HG03558 (cell line): Measurements from ENCODE around the gene LRRN2.
"Not testable (repeated sequence)": the region's sequence is repeated elsewhere in the genome, so short reads cannot be mapped to it uniquely, and the experiment has no call there.

Experiments
- ATAC-seq: cut with Tn5 transposase; IDR thresholded peaks from one replicate; pipeline ENCODE4 v1.9.1; 2021; ENCODE audit warnings: moderate number of reproducible peaks; ENCODE audit not compliant: unreplicated experiment; ENCODE audit errors: extremely low read depth

The LRRN2 gene

GRCh38 chr1:204685236-204686006, at the start of gene LRRN2:
Gene LRRN2, minus strand, starts transcription at chr1:204685738. Its CDS starts 65,746 bp downstream, at chr1:204619992.
- ATAC-seq: no peak

GRCh38 chr1:204735042-204735441, 49.5 kb upstream of the LRRN2 start:
- ATAC-seq: no peak

GRCh38 chr1:204733869-204734596, 48.5 kb upstream of the LRRN2 start:
- no peak for ATAC-seq

DNA sequence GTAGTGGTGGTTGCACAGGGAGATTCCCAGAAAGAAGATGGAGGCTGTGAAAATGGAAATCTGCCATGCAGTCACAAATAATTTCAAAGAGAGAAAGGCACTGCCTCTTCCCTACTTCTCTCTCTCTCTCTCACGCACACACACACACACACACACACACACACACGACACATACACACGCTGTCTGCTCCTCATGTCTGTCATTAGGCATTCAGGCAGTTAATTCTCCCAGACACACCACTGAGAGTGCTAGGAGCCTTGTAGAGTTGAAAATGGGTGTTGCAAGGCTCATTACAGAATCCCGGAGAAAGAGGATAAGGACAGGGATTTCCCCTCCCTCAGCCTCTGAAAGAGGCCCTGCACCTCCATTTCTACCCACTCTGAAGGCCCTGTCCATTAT, 47.8 kb upstream of the LRRN2 start:
- no peak for ATAC-seq

DNA sequence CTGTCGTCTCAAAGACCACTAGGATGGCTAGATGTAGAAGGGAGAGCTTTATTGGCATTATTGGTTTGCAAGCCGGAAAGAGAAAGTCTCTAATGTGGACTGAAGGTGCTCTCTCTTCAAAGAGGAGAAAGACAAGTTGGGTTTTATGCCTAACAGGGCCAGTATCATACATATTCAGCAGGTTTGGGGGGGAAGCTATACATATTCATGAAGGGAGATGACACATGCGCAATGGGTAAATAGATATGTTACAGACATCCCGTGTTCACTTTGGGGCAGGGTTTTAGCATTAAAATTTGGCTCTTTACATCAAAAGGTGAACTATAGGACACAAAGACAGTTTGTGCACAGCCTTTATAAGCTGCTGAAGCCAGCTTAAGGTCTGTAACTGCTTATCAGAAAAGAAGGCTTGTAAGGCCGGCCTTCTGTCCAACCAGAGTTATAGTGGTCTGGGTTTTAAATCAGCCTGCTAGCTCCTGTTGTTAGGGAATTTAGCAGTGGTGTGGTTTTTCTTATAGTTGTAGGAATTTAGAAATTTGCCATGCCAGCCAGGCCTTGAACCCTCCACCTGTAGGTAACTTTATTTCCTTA, 46.5 kb upstream of the LRRN2 start:
- ATAC-seq: no peak

- ATAC-seq: no peak
Observed at GRCh38 chr1:204731509-204731908, 46.0 kb upstream of the LRRN2 start.

- ATAC-seq: no peak
Observed at GRCh38 chr1:204730826-204731459, 45.4 kb upstream of the LRRN2 start.

DNA sequence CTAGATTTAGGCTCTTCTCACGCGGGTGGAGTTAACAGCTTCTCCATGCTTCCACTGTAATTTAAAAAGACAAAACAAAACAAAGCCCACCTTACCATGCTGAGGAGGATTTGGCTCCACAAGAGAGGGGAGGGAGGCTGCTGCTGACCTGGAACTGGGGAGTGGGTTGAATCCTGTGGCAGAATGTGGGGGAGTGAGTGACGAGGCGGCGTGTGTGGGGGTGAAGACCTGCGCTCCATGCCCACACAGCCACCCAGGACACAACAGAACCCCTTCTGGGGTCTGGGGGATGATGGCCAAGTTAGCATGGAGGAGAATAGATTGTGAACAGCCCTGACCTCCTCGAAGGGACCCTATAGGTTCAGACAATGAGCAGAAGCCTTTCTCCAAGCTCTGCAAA, 44.0 kb upstream of the LRRN2 start:
- no peak for ATAC-seq

- ATAC-seq: no peak
Observed at GRCh38 chr1:204728456-204728855, 42.9 kb upstream of the LRRN2 start.

DNA sequence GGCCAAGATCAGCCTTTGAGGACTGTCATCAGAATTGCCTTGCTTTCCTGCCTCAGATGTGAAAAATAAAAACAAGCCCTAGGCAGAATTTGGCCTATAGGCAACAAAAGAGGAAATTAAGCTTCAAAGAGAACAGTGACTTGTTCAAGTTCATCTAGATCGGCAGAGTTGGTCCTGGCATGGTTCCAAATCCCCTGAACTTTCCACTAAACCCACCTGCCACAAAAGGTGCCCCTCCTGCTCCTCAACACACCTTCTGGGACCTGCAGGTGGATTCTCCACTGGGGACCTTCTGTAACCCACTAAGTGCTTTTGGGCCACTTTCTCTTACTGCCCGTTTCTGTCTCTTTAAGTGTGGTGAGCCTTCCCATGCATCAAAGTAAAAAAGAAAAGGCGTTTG, 42.5 kb upstream of the LRRN2 start:
- ATAC-seq: no peak

- ATAC-seq: not testable (repeated sequence)
Observed at GRCh38 chr1:204727438-204727837, 41.9 kb upstream of the LRRN2 start.

- ATAC-seq: no peak
Observed at GRCh38 chr1:204726478-204726877, 40.9 kb upstream of the LRRN2 start.

DNA sequence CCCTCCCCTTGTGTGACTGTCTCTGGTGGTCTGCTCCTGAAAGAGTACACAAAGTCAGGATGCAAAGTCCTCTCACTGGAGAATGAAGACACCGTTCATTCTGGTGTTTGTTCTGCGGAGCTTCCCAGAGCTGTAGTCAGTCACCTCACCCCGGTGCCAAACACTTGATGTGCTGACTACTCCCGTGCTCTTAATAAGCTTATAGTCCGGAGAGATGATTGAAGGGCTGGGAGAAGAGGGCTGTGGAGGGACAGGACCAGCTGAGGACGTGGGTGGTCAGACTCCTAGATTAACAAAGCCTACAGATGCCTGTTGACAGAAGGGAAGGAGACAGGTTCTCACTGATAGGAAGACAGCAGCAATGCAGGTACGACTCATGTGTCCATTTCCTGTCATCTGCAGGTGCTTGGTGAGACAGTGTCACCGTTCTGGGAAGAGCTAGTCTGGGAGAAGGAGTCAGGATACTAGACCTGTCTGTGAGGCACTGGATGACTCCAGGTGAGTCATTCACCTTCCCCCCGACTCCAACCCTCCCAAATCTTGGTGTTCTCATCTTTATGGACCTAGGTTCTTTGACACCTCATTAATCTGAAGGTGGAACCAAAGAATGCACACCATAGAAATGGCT, 40.4 kb upstream of the LRRN2 start:
- ATAC-seq: no peak

DNA sequence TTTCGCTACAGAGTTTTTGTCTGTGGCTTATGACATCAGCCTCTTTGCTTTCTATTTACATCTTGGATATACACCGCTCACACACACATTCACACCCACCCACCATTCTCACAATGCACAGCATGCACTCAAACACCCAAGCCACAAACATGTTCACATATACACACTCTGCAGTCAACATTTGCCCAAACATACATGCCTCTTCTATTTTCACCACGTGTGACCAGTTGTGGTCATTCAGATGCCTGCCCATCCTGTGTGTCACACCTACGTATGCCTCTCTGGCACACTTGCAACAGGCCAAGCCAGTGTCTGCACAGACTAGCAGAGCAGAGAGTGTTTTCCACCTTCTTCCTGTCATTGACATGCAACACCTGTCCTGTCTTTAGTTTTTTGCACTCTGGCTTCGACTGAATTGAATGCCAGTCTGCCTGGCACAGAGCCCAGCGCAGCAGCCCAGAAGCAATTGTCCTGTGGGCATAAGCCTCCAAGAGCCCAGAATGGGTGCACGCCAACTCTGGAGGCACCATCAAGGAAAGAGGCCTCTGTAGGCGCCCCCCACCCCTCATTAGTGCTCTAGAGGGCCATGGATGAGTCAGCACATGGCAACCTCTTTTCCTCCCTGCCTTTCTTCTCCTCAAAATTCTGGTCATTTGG, 37.7 kb upstream of the LRRN2 start:
- ATAC-seq: no peak

GRCh38 chr1:204721373-204722055, 36.0 kb upstream of the LRRN2 start:
- no peak for ATAC-seq

DNA sequence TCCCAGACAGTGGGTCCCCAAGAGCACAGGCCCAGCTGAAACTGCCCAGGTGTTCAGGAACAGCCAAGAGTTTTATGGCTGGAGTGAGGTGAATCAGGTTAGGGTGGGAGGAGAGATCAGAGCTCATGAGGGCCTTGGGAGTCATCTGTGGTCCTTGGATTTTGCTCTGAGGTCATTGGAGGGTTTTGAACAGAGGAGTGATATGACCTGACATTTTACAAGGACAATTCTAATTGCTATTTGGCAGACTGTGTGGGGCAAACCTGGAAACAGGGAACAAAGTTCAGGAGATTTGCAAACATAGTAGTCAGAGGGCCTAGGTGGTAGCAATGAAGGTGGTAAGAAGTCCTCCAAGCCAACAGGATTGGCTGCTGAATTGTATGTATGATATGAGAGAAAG, 31.1 kb upstream of the LRRN2 start:
- no peak for ATAC-seq

DNA sequence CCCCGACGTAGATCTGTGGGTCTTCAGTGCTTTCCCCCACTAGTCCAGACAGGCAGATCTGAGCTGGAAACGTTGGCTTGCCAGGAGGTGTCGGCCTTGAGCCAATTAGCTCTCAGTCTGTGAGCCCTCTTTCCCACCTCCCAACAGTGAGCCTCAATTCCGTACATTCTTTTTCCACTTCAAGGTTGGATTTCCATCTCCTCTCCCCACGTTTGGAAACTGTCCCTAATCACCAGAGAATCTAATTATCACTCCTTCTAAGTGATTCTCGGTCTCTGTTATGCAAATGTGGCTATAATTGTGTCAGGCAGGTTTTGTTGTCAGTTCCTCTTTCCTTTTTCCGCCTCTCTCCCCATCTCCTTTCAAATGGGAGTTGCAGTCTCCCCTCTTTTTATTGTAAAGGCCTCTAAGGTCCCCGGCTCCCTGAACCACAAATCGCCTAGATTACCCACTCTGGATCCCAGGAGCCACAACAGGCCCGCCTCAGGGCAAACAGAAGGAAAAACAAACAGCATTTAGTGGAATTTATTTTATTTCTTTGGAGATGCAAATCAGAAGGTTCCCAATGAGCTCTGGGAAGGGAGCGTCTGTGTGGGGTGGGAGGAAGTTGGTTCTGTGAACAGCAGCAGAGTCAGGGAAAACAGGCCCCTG, 29.4 kb upstream of the LRRN2 start:
- ATAC-seq: no peak

DNA sequence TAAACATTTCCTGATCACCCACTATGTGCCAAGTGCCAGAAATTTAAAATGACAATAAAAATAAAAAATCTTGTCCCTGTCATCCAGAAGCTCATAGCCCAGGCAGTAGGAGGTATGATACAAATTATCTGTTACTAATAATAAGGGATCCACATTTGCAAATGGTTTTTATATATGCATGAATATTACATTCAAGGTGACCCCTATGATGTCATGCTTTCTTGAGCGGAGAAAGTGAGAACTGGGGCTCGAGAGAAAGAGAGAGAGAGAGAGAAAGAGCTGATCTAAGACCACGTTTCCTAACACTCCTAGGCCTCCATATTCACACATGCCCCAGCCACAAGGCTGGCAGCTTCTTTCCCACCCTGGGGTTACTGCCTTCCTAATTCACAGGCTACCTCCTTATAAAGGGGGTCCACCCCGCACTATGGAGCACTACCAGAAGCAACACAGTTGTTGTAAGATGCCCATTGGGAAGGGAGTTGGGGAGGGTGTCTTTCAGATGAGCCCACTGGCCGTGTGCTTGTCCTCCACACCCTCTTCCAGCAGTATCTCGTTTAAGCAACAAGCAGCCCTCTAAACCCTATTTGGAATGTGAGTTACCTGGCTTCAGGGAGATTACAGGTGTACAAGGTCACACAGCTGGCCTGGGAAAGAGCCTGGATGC, 28.8 kb upstream of the LRRN2 start:
- no peak for ATAC-seq
